Measurements from ENCODE around the gene KLHL42. TPM values are rescaled to one million over a fixed set of nuclear protein-coding genes. Genes with fewer than 3 reads are reported as not detected.

KLHL42 gene
- total and polyA plus RNA-seq, 9 of the 15 experiments (the other 6 are each of a cell fraction or from before 2014, with no cell fraction given), result 1.5 to 11.8 (median 9.6) TPM

DNA sequence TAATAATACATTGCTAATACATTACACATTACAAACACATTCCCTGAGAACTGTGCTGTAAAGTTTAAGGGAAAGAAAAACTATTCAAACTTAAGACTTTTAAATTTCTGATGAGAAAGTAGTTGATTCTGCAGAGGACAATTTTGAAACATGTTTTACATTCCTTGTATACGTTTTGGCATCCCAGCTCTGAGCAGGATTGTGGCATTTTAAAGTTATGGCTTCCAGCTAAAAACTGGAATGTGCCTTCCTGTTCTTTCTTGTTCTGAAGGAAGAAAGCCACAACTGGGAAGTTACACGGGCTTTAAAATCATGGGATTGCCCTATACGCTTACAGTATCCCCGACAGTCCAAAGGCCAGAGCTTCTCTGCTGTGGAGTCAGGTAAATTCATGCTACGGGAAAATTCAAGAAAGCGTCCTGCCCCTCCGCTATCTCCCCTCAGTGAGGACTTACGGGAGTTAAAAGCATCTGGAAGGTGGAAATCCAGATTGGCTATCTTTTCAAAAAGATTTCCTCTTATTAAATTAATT, 10.8 kb upstream of the KLHL42 start (continued):
- TF ChIP-seq KLF6 (CRISPR knock-in tag; IDR thresholded peaks at IDR 0.05; ENCODE audit: borderline replicate concordance), result no peak
- TF ChIP-seq, protein P1, sequence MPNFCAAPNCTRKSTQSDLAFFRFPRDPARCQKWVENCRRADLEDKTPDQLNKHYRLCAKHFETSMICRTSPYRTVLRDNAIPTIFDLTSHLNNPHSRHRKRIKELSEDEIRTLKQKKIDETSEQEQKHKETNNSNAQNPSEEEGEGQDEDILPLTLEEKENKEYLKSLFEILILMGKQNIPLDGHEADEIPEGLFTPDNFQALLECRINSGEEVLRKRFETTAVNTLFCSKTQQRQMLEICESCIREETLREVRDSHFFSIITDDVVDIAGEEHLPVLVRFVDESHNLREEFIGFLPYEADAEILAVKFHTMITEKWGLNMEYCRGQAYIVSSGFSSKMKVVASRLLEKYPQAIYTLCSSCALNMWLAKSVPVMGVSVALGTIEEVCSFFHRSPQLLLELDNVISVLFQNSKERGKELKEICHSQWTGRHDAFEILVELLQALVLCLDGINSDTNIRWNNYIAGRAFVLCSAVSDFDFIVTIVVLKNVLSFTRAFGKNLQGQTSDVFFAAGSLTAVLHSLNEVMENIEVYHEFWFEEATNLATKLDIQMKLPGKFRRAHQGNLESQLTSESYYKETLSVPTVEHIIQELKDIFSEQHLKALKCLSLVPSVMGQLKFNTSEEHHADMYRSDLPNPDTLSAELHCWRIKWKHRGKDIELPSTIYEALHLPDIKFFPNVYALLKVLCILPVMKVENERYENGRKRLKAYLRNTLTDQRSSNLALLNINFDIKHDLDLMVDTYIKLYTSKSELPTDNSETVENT (CRISPR knock-in tag; IDR thresholded peaks at IDR 0.05), result no peak
- TF ChIP-seq CHD1 (IDR thresholded peaks at IDR 0.05; ENCODE audit: low read length), result no peak
- TF ChIP-seq, protein P2, sequence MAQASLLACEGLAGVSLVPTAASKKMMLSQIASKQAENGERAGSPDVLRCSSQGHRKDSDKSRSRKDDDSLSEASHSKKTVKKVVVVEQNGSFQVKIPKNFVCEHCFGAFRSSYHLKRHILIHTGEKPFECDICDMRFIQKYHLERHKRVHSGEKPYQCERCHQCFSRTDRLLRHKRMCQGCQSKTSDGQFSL (CRISPR knock-in tag; IDR thresholded peaks at IDR 0.05), result no peak
- TF ChIP-seq, protein P2 (tag; IDR thresholded peaks at IDR 0.05), result no peak
- TF ChIP-seq ZC3H8 (IDR thresholded peaks at IDR 0.05), result no peak
- no peak for TF ChIP-seq ZFP30 (CRISPR knock-in tag; IDR thresholded peaks at IDR 0.05; ENCODE audit: borderline replicate concordance)
- TF ChIP-seq, protein P3, sequence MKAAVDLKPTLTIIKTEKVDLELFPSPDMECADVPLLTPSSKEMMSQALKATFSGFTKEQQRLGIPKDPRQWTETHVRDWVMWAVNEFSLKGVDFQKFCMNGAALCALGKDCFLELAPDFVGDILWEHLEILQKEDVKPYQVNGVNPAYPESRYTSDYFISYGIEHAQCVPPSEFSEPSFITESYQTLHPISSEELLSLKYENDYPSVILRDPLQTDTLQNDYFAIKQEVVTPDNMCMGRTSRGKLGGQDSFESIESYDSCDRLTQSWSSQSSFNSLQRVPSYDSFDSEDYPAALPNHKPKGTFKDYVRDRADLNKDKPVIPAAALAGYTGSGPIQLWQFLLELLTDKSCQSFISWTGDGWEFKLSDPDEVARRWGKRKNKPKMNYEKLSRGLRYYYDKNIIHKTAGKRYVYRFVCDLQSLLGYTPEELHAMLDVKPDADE (conservative IDR thresholded peaks at IDR 0.05; ENCODE audit: control insufficient read depth, low read depth, low read length), result no peak

Data from K562 (cell line).